Caco-2 (cell line): ENCODE results near the gene ZSCAN21. TPM values are rescaled to one million over a fixed set of nuclear protein-coding genes. Genes with fewer than 3 reads are reported as not detected.

Experiments used
- BruUV-seq: library from RNA; stranded (reverse); fragments of 400-500 nt; replicated peaks from 2 replicates; lab custom pipeline; 2021; lab: Mats Ljungman, UMichigan
- CTCF ChIA-PET: fragments of 300-600 bp; sonication (Branson Sonifier 250); formaldehyde crosslinking; loops from one replicate; lab custom pipeline; 2022; ENCODE audit warnings: antibody characterized with exemption; lab: Charles Lee
- POLR2A ChIA-PET: fragments of 300-600 bp; sonication (Branson Sonifier 250); formaldehyde crosslinking; loops from one replicate; lab custom pipeline; 2022; ENCODE audit warnings: antibody characterized with exemption; lab: Charles Lee
- DNase-seq, 2 experiments: peaks; one replicate each; pipeline versions ENCODE4 v3.0.0 to v3.0.0-alpha.2; 2020 to 2022
- H3K27me3 ChIP-seq: replicated peaks from 2 replicates; pipeline ENCODE4 v1.6.0; 2011; ENCODE audit warnings: low read length; ENCODE audit not compliant: control insufficient read depth, insufficient read depth
- H3K36me3 ChIP-seq: 2 replicates; pipeline ENCODE4 v1.5.1; 2011; ENCODE audit warnings: low read length; ENCODE audit not compliant: control insufficient read depth, insufficient read depth
- H3K4me1 ChIP-seq: fragments of 250-450 bp; sonication (Bioruptor Pico); 2 replicates; pipeline ENCODE4 v1.5.1; 2020; ENCODE audit warnings: mild to moderate bottlenecking
- H3K4me3 ChIP-seq: 2 replicates; pipeline ENCODE4 v1.5.1; 2011; ENCODE audit warnings: low read depth, mild to moderate bottlenecking, control low read depth, low read length
- H3K9me3 ChIP-seq: fragments of 250-450 bp; sonication (Bioruptor Pico); 2 replicates; pipeline ENCODE4 v1.5.1; 2020; ENCODE audit warnings: mild to moderate bottlenecking, moderate library complexity
- H3K27ac Mint-ChIP-seq: one replicate; pipeline ENCODE4 v1.8.0; 2022; ENCODE audit warnings: mixed read lengths; ENCODE audit not compliant: unreplicated experiment
- H3K27me3 Mint-ChIP-seq: one replicate; pipeline ENCODE4 v1.8.0; 2022; ENCODE audit warnings: mixed read lengths; ENCODE audit not compliant: insufficient read depth, unreplicated experiment
- H3K36me3 Mint-ChIP-seq: one replicate; pipeline ENCODE4 v1.8.0; 2022; ENCODE audit warnings: mild to moderate bottlenecking, mixed read lengths; ENCODE audit not compliant: insufficient read depth, unreplicated experiment
- H3K4me1 Mint-ChIP-seq: one replicate; pipeline ENCODE4 v1.8.0; 2022; ENCODE audit warnings: low read depth, mixed read lengths; ENCODE audit not compliant: unreplicated experiment
- H3K4me3 Mint-ChIP-seq: one replicate; pipeline ENCODE4 v1.8.0; 2022; ENCODE audit warnings: mild to moderate bottlenecking, moderate library complexity, mixed read lengths; ENCODE audit not compliant: unreplicated experiment
- H3K9me3 Mint-ChIP-seq: one replicate; pipeline ENCODE4 v1.8.0; 2022; ENCODE audit warnings: mixed read lengths; ENCODE audit not compliant: unreplicated experiment
- intact Hi-C: fragments of 100-400 bp; cut with micrococcal nuclease; formaldehyde crosslinking; loops from one replicate; pipeline ENCODE4 v1.10.0; 2022; ENCODE audit not compliant: unreplicated experiment
- total RNA-seq: library from RNA; stranded (reverse); gene quantifications from 2 replicates; pipeline ENCODE4 v1.2.3, GENCODE V29; 2022
- TF ChIP-seq, protein P1 (sequence below), 2 experiments: fragments of 200-600 bp in 1 of 2; IDR thresholded peaks; 1 replicate in 1 of 2; 2 replicates in 1 of 2; pipeline versions ENCODE4 v1.5.1 to v1.8.0; 2011 to 2022; ENCODE audit warnings: antibody characterized with exemption in 1 of 2, control low read depth in 1 of 2, inconsistent platforms in 1 of 2, low read depth in 1 of 2, low read length in 1 of 2, mild to moderate bottlenecking in 1 of 2, moderate library complexity in 1 of 2; ENCODE audit not compliant: insufficient read depth in 1 of 2, severe bottlenecking in 1 of 2, unreplicated experiment in 1 of 2

ZSCAN21 gene
- total RNA-seq, 1 experiment from 2014 or later, result 16.7 TPM

DNA sequence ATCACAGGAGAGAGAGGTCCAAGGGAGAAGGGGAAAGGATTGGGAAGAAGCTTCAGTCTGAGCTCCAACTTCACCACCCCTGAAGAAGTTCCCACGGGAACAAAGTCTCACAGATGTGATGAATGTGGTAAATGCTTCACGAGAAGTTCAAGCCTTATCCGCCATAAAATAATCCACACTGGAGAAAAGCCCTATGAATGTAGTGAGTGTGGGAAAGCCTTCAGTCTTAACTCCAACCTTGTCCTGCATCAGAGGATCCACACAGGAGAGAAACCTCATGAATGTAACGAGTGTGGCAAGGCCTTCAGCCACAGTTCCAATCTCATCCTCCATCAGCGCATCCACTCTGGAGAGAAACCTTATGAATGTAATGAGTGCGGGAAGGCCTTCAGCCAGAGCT lies 16.0 kb upstream of the ZSCAN21 start:
- H3K27ac Mint-ChIP-seq, result no peak overlapping the region

DNA sequence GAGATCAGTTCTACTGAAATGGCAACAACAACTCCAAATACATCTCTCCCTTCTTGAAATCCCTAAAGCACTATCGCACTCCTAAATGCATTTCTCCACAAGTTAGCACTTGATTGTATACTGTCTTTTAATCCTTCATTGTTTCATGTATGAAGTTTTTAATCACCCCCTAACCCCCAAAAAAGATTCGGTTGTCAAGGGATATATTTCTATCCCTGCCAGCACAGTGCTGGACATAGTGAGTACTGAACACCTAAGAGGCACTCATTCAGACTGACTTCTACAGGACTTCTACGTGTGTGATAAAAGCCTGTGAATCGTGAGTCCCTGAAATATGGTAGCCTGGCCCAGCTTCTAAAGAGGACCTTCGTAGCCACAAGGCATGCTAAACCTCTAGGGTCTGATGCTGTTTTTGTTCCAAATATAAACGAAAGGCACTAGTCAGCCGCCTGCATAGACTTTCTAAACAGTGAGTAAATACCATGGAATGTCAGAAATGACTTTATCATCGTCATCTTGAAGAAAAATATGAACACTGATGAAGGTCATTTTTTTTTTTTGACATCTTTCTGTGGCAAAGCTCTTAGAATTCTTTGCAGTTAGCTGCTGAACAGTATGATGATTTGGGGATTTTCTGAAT lies 14.6 kb upstream of the ZSCAN21 start:
- Mint-ChIP-seq H3K4me3 (no peak overlapping the region), H3K27me3 (no peaks in the 10 kb centered on the region), H3K27ac (no peak overlapping the region), H3K4me1 (peaks cover 6% of the 10 kb centered on the region), H3K36me3 (peaks cover 31% of the 10 kb centered on the region), H3K9me3 (no peaks in the 10 kb centered on the region)
- peaks cover 10% of the 10 kb centered on the region; the same call in 1 of the 2 replicates for H3K4me1 ChIP-seq
- DNase-seq, result no peak
- ChIA-PET CTCF (no interaction called here), POLR2A (no interaction called here)
- H3K9me3 ChIP-seq, result no peaks in the 10 kb centered on the region
- H3K36me3 ChIP-seq, result peaks cover 11% of the 10 kb centered on the region
- intact Hi-C loops, result no loop called here
- BruUV-seq, result no TSS peak
- TF ChIP-seq, protein P1, sequence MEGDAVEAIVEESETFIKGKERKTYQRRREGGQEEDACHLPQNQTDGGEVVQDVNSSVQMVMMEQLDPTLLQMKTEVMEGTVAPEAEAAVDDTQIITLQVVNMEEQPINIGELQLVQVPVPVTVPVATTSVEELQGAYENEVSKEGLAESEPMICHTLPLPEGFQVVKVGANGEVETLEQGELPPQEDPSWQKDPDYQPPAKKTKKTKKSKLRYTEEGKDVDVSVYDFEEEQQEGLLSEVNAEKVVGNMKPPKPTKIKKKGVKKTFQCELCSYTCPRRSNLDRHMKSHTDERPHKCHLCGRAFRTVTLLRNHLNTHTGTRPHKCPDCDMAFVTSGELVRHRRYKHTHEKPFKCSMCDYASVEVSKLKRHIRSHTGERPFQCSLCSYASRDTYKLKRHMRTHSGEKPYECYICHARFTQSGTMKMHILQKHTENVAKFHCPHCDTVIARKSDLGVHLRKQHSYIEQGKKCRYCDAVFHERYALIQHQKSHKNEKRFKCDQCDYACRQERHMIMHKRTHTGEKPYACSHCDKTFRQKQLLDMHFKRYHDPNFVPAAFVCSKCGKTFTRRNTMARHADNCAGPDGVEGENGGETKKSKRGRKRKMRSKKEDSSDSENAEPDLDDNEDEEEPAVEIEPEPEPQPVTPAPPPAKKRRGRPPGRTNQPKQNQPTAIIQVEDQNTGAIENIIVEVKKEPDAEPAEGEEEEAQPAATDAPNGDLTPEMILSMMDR (IDR thresholded peaks at IDR 0.05; ENCODE audit: insufficient read depth in 1 of 2, low read depth in 1 of 2, low read length in 1 of 2, severe bottlenecking in 1 of 2, unreplicated experiment in 1 of 2), result no peak
- H3K27me3 ChIP-seq, result no peaks in the 10 kb centered on the region
- H3K4me3 ChIP-seq, result no peak overlapping the region

More for the DNA sequence above, 16.0 kb upstream of the ZSCAN21 start:
- intact Hi-C loops, result no loop called here
- TF ChIP-seq, protein P1 (IDR thresholded peaks at IDR 0.05; ENCODE audit: insufficient read depth in 1 of 2, low read depth in 1 of 2, low read length in 1 of 2, severe bottlenecking in 1 of 2, unreplicated experiment in 1 of 2), result no peak
- BruUV-seq, result TSS peak; percentile 5
- H3K4me1 ChIP-seq, result peaks cover 10% of the 10 kb centered on the region; the same call in 1 of the 2 replicates
- no peaks in the 10 kb centered on the region for H3K27me3 ChIP-seq
- Mint-ChIP-seq H3K36me3 (peaks cover 31% of the 10 kb centered on the region), H3K4me1 (peaks cover 6% of the 10 kb centered on the region), H3K9me3 (no peaks in the 10 kb centered on the region), H3K27me3 (no peaks in the 10 kb centered on the region), H3K4me3 (no peak overlapping the region)
- CTCF ChIA-PET, result no interaction called here
- peaks cover 11% of the 10 kb centered on the region for H3K36me3 ChIP-seq
- no peaks in the 10 kb centered on the region for H3K9me3 ChIP-seq
- H3K4me3 ChIP-seq, result no peak overlapping the region
- no peak for DNase-seq
- POLR2A ChIA-PET, result no interaction called here

DNA sequence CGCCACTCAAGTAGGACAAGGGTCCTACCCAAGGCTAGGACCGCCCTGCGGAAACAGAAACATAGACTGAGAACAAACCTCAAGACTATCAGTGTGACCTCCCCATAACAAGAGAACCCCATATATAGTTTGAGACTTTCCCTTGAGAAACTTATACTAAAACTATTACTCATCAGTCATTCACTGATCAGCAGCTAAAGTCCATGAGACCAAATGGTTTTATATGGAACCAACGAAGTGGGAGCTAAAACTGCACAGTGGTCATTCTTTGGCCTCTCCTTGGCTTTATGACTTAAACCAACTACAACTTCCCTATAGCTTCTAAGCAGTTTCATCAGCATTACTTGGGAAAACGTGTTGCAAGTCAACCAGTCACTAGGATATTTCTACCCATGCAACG lies 13.7 kb upstream of the ZSCAN21 start:
- TF ChIP-seq, protein P1 (IDR thresholded peaks at IDR 0.05; ENCODE audit: insufficient read depth in 1 of 2, low read depth in 1 of 2, low read length in 1 of 2, severe bottlenecking in 1 of 2, unreplicated experiment in 1 of 2), result no peak
- intact Hi-C loops, result no loop called here
- Histone ChIP-seq H3K27me3 (no peaks in the 10 kb centered on the region), H3K4me1 (peaks cover 11% of the 10 kb centered on the region; the same call in 1 of the 2 replicates), H3K4me3 (no peak overlapping the region), H3K9me3 (no peaks in the 10 kb centered on the region), H3K36me3 (peaks cover 11% of the 10 kb centered on the region)
- H3K27ac Mint-ChIP-seq, result no peak overlapping the region
- peaks cover 6% of the 10 kb centered on the region for H3K4me1 Mint-ChIP-seq
- no peaks in the 10 kb centered on the region for H3K9me3 Mint-ChIP-seq
- no peak overlapping the region for H3K4me3 Mint-ChIP-seq
- ChIA-PET POLR2A (interaction anchor here (0.7 kb wide), 1 partner anchor 17 kb away, joined by 3 read pairs; no protein-coding TSS in a partner anchor), CTCF (no interaction called here)
- H3K36me3 Mint-ChIP-seq, result peaks cover 26% of the 10 kb centered on the region
- BruUV-seq, result no TSS peak
- no peak for DNase-seq
- no peaks in the 10 kb centered on the region for H3K27me3 Mint-ChIP-seq
